H9 (cell line): Measurements from ENCODE around the gene DOCK7. TPM values are rescaled to one million over a fixed set of nuclear protein-coding genes. Genes with fewer than 3 reads are reported as not detected.

Experiments
- DNase-seq: peaks from one replicate; pipeline ENCODE4 v3.0.0-alpha.2; 2017
- H2AFZ ChIP-seq: one replicate; pipeline ENCODE4 v1.6.1; 2013; ENCODE audit warnings: mild to moderate bottlenecking, low read length, control low read depth, moderate library complexity
- H2AK5ac ChIP-seq: 2 replicates; pipeline ENCODE4 v1.6.1; 2013; ENCODE audit warnings: low read length, control low read depth, mixed read lengths; ENCODE audit not compliant: insufficient read length
- H2BK120ac ChIP-seq: one replicate; pipeline ENCODE4 v1.6.1; 2013; ENCODE audit warnings: low read depth, mild to moderate bottlenecking, low read length, control low read depth, inconsistent platforms; ENCODE audit not compliant: poor library complexity, severe bottlenecking
- H2BK12ac ChIP-seq: 2 replicates; pipeline ENCODE4 v1.6.1; 2013; ENCODE audit warnings: low read length, control low read depth, mixed read lengths, low read depth; ENCODE audit not compliant: insufficient read length
- H2BK15ac ChIP-seq: 2 replicates; pipeline ENCODE4 v1.6.1; 2013; ENCODE audit warnings: low read depth, low read length, control low read depth
- H2BK20ac ChIP-seq: one replicate; pipeline ENCODE4 v1.6.1; 2013; ENCODE audit warnings: low read depth, mild to moderate bottlenecking, low read length, control low read depth, inconsistent platforms; ENCODE audit not compliant: poor library complexity, severe bottlenecking
- H2BK5ac ChIP-seq: 2 replicates; pipeline ENCODE4 v1.6.1; 2013; ENCODE audit warnings: low read length, control low read depth, mixed read lengths; ENCODE audit not compliant: insufficient read length
- H3K14ac ChIP-seq: 2 replicates; pipeline ENCODE4 v1.6.1; 2013; ENCODE audit warnings: low read length, control low read depth; ENCODE audit not compliant: insufficient read depth
- H3K18ac ChIP-seq: 2 replicates; pipeline ENCODE4 v1.6.1; 2013; ENCODE audit warnings: low read depth, mild to moderate bottlenecking, mixed read lengths, low read length, control low read depth; ENCODE audit not compliant: insufficient read length
- H3K23ac ChIP-seq: 2 replicates; pipeline ENCODE4 v1.6.1; 2013; ENCODE audit warnings: low read length, control low read depth, mixed read lengths, low read depth; ENCODE audit not compliant: insufficient read length
- H3K23me2 ChIP-seq: 2 replicates; pipeline ENCODE4 v1.6.1; 2013; ENCODE audit warnings: low read depth, mild to moderate bottlenecking, mixed read lengths, low read length, control low read depth; ENCODE audit not compliant: insufficient read length, poor library complexity, severe bottlenecking
- H3K27ac ChIP-seq: 2 replicates; pipeline ENCODE4 v1.5.1; 2013; ENCODE audit warnings: low read length, control low read depth, mixed read lengths, low read depth; ENCODE audit not compliant: insufficient read length
- H3K27me3 ChIP-seq: 2 replicates; pipeline ENCODE4 v1.6.1; 2013; ENCODE audit warnings: low read length, control low read depth, inconsistent platforms; ENCODE audit not compliant: insufficient read depth
- H3K4ac ChIP-seq: 2 replicates; pipeline ENCODE4 v1.6.1; 2013; ENCODE audit warnings: low read depth, mild to moderate bottlenecking, control low read depth, inconsistent platforms, low read length, moderate library complexity
- H3K4me1 ChIP-seq: 2 replicates; pipeline ENCODE4 v1.6.1; 2013; ENCODE audit warnings: low read length, control low read depth, inconsistent platforms; ENCODE audit not compliant: insufficient read depth
- H3K4me2 ChIP-seq: 2 replicates; pipeline ENCODE4 v1.6.1; 2013; ENCODE audit warnings: low read length, control low read depth, mixed read lengths; ENCODE audit not compliant: insufficient read length, insufficient read depth
- H3K56ac ChIP-seq: 2 replicates; pipeline ENCODE4 v1.6.1; 2013; ENCODE audit warnings: low read depth, mild to moderate bottlenecking, mixed read lengths, low read length, control low read depth; ENCODE audit not compliant: insufficient read length
- H3K79me1 ChIP-seq: 2 replicates; pipeline ENCODE4 v1.6.1; 2013; ENCODE audit warnings: low read depth, mild to moderate bottlenecking, moderate library complexity, low read length, control low read depth, inconsistent platforms; ENCODE audit not compliant: insufficient read depth, poor library complexity, severe bottlenecking
- H3K79me2 ChIP-seq: 2 replicates; pipeline ENCODE4 v1.6.1; 2013; ENCODE audit warnings: low read length, control low read depth, inconsistent platforms; ENCODE audit not compliant: insufficient read depth
- H3K9ac ChIP-seq: 2 replicates; pipeline ENCODE4 v1.6.1; 2013; ENCODE audit warnings: low read length, control low read depth, mixed read lengths; ENCODE audit not compliant: insufficient read length; ENCODE audit errors: extremely low read depth
- H3K9me3 ChIP-seq: one replicate; pipeline ENCODE4 v1.6.1; 2013; ENCODE audit warnings: low read depth, low read length, inconsistent platforms; ENCODE audit not compliant: control insufficient read depth
- H3T11ph ChIP-seq: one replicate; pipeline ENCODE4 v1.6.1; 2013; ENCODE audit warnings: mild to moderate bottlenecking, low read length, control low read depth, inconsistent platforms
- H4K20me1 ChIP-seq: one replicate; pipeline ENCODE4 v1.6.1; 2013; ENCODE audit not compliant: control insufficient read depth, insufficient read length, insufficient read depth
- H4K5ac ChIP-seq: 2 replicates; pipeline ENCODE4 v1.6.1; 2013; ENCODE audit warnings: low read depth, mild to moderate bottlenecking, mixed read lengths, low read length, control low read depth; ENCODE audit not compliant: insufficient read length
- H4K8ac ChIP-seq: replicated peaks from 2 replicates; pipeline ENCODE4 v1.6.1; 2013; ENCODE audit warnings: low read length, control low read depth, mixed read lengths, low read depth; ENCODE audit not compliant: insufficient read length
- H4K91ac ChIP-seq: 2 replicates; pipeline ENCODE4 v1.6.1; 2013; ENCODE audit warnings: low read depth, mild to moderate bottlenecking, moderate library complexity, mixed read lengths, low read length, control low read depth; ENCODE audit not compliant: insufficient read length
- H3K27ac Mint-ChIP-seq, 3 experiments: 2 replicates in 2 of 3; 3 replicates in 1 of 3; pipeline ENCODE4 v1.8.0; 2020 to 2021; ENCODE audit warnings: mixed read lengths in 3 of 3, mild to moderate bottlenecking in 1 of 3, moderate library complexity in 1 of 3
- H3K27me3 Mint-ChIP-seq: 2 replicates; pipeline ENCODE4 v1.8.0; 2021; ENCODE audit warnings: low read depth, mild to moderate bottlenecking, moderate library complexity, mixed read lengths
- H3K36me3 Mint-ChIP-seq, 3 experiments: 2 replicates in 2 of 3; 3 replicates in 1 of 3; pipeline ENCODE4 v1.8.0; 2020 to 2021; ENCODE audit warnings: low read depth in 3 of 3, mixed read lengths in 3 of 3; ENCODE audit not compliant: insufficient read depth in 1 of 3
- H3K4me1 Mint-ChIP-seq, 2 experiments: 2 replicates each; pipeline ENCODE4 v1.8.0; 2020; ENCODE audit warnings: mixed read lengths in 2 of 2
- H3K4me3 Mint-ChIP-seq, 2 experiments: 2 replicates in 1 of 2; 3 replicates in 1 of 2; pipeline ENCODE4 v1.8.0; 2020 to 2021; ENCODE audit warnings: mild to moderate bottlenecking in 2 of 2, mixed read lengths in 2 of 2, moderate library complexity in 1 of 2
- H3K9me3 Mint-ChIP-seq, 2 experiments: 2 replicates in 1 of 2; 3 replicates in 1 of 2; pipeline ENCODE4 v1.8.0; 2020; ENCODE audit warnings: mild to moderate bottlenecking in 2 of 2, mixed read lengths in 2 of 2, moderate library complexity in 1 of 2
- WGBS: extraction: QIAGEN DNeasy Blood & Tissue Kit; methylation state at CpG from one replicate; pipeline ENCODE4 v1.1.7; 2013; ENCODE audit warnings: missing lambda C conversion rate, low lambda C conversion rate, mixed read lengths; ENCODE audit not compliant: insufficient read length; ENCODE audit errors: extremely low coverage; 5-methylcytosine and 5-hydroxymethylcytosine counted together
- total RNA-seq: library from RNA; stranded (reverse); gene quantifications from 2 replicates; pipeline ENCODE4 v1.2.1, GENCODE V29; 2021
- TF ChIP-seq, protein P1 (sequence below): fragments of 200-600 bp; sonication (generic); conservative IDR thresholded peaks from 3 replicates; pipeline ENCODE4 v1.8.0; 2021; ENCODE audit warnings: antibody characterized with exemption, mild to moderate bottlenecking

Gene DOCK7
- total RNA-seq, 1 experiment from 2014 or later = 36.8 TPM

DNA sequence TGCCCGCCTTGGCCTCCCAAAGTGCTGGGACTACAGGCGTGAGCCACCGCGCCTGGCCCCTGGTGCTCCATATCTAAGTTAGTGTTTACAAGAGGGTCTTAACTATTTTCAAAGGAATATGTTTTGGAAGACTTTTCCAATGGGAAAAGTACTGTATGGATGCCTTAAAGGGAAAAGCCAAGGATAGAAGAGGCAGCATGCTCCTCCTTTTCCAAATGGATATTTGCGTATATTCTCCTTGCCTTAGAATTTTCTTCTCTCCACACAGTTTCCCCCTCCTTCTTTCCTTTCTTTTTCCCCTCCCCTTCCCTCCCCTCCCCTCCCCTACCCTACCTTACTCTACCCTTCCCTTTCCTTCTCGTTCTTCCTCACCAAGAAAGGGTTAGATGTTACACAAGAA is 29.3 kb upstream of the DOCK7 start:
- H3K9ac ChIP-seq = no peak overlapping the region
- H3K18ac ChIP-seq = no peak overlapping the region
- H2AFZ ChIP-seq = no peak overlapping the region
- Mint-ChIP-seq H3K36me3 (no peaks in the 10 kb centered on the region), H3K4me1 (peaks cover 4 to 8% of the 10 kb centered on the region in 2 experiments; a peak in 3 of 4 replicates), H3K27me3 (no peaks in the 10 kb centered on the region), H3K27ac (no peak overlapping the region), H3K4me3 (no peak overlapping the region), H3K9me3 (no peaks in the 10 kb centered on the region)
- no peak overlapping the region for H3K14ac ChIP-seq
- H3K27ac ChIP-seq = no peak overlapping the region
- no peak for DNase-seq
- H4K20me1 ChIP-seq = no peaks in the 10 kb centered on the region
- no peak overlapping the region for H3K4me2 ChIP-seq
- H2BK120ac ChIP-seq = no peak overlapping the region
- H3T11ph ChIP-seq = no peak overlapping the region
- H3K23ac ChIP-seq = no peak overlapping the region
- H4K91ac ChIP-seq = no peak overlapping the region
- H2BK15ac ChIP-seq = no peak overlapping the region
- H2BK20ac ChIP-seq = no peak overlapping the region
- no peak overlapping the region for H4K8ac ChIP-seq
- no peak overlapping the region for H2BK5ac ChIP-seq
- no peaks in the 10 kb centered on the region for H3K27me3 ChIP-seq
- 60% methylated on average over 1 of the region's 6 CpGs for WGBS
- H3K4me1 ChIP-seq = no peaks in the 10 kb centered on the region
- H2AK5ac ChIP-seq = no peak overlapping the region
- H3K23me2 ChIP-seq = no peaks in the 10 kb centered on the region
- H3K56ac ChIP-seq = no peak overlapping the region
- H3K79me1 ChIP-seq = no peaks in the 10 kb centered on the region
- no peak overlapping the region for H2BK12ac ChIP-seq
- H3K9me3 ChIP-seq = no peaks in the 10 kb centered on the region
- no peak overlapping the region for H4K5ac ChIP-seq
- no peaks in the 10 kb centered on the region for H3K79me2 ChIP-seq
- TF ChIP-seq, protein P1, sequence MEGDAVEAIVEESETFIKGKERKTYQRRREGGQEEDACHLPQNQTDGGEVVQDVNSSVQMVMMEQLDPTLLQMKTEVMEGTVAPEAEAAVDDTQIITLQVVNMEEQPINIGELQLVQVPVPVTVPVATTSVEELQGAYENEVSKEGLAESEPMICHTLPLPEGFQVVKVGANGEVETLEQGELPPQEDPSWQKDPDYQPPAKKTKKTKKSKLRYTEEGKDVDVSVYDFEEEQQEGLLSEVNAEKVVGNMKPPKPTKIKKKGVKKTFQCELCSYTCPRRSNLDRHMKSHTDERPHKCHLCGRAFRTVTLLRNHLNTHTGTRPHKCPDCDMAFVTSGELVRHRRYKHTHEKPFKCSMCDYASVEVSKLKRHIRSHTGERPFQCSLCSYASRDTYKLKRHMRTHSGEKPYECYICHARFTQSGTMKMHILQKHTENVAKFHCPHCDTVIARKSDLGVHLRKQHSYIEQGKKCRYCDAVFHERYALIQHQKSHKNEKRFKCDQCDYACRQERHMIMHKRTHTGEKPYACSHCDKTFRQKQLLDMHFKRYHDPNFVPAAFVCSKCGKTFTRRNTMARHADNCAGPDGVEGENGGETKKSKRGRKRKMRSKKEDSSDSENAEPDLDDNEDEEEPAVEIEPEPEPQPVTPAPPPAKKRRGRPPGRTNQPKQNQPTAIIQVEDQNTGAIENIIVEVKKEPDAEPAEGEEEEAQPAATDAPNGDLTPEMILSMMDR = no peak
- H3K4ac ChIP-seq = no peak overlapping the region
